MCF 10A (cell line): ENCODE results near the gene MAPT. TPM values are rescaled to one million over a fixed set of nuclear protein-coding genes. Genes with fewer than 3 reads are reported as not detected.

Experiments used
- BruUV-seq: library from RNA; stranded (reverse); fragments of 400-500 nt; replicated peaks from 2 replicates; lab custom pipeline; 2021; lab: Mats Ljungman, UMichigan
- CTCF ChIA-PET: fragments of 300-600 bp; sonication (Branson Sonifier 250); formaldehyde crosslinking; extraction: SDS; loops from one replicate; lab custom pipeline; 2021; ENCODE audit warnings: antibody characterized with exemption, inconsistent platforms; lab: Yijun Ruan, JAX
- POLR2A ChIA-PET: fragments of 300-600, 350-650 bp; sonication (Branson Sonifier 250); formaldehyde crosslinking; extraction: SDS; loops from one replicate; lab custom pipeline; 2020; ENCODE audit warnings: antibody characterized with exemption, inconsistent platforms; lab: Yijun Ruan, JAX
- DNase-seq: peaks from one replicate; pipeline ENCODE4 v3.0.0-alpha.2; 2018; ENCODE audit not compliant: unreplicated experiment
- H3K27ac Mint-ChIP-seq: one replicate; pipeline ENCODE4 v1.8.0; 2022; ENCODE audit warnings: mild to moderate bottlenecking, low read depth, mixed read lengths; ENCODE audit not compliant: unreplicated experiment
- H3K27me3 Mint-ChIP-seq: one replicate; pipeline ENCODE4 v1.8.0; 2022; ENCODE audit warnings: mixed read lengths; ENCODE audit not compliant: insufficient read depth, unreplicated experiment
- H3K36me3 Mint-ChIP-seq: one replicate; pipeline ENCODE4 v1.8.0; 2022; ENCODE audit warnings: mild to moderate bottlenecking, moderate library complexity, mixed read lengths; ENCODE audit not compliant: insufficient read depth, unreplicated experiment
- H3K4me1 Mint-ChIP-seq: one replicate; pipeline ENCODE4 v1.8.0; 2022; ENCODE audit warnings: mixed read lengths; ENCODE audit not compliant: insufficient read depth, unreplicated experiment
- H3K4me3 Mint-ChIP-seq: one replicate; pipeline ENCODE4 v1.8.0; 2022; ENCODE audit warnings: mild to moderate bottlenecking, moderate library complexity, mixed read lengths; ENCODE audit not compliant: unreplicated experiment
- H3K9me3 Mint-ChIP-seq: one replicate; pipeline ENCODE4 v1.8.0; 2022; ENCODE audit warnings: mixed read lengths; ENCODE audit not compliant: unreplicated experiment
- CTCF ChIP-seq: fragments of 200-600 bp; IDR thresholded peaks from one replicate; pipeline ENCODE4 v1.8.0; 2022; ENCODE audit warnings: antibody characterized with exemption, mild to moderate bottlenecking; ENCODE audit not compliant: unreplicated experiment
- intact Hi-C: fragments of 100-400 bp; cut with micrococcal nuclease; formaldehyde crosslinking; loops from 2 replicates; pipeline ENCODE4 v1.14.1; 2022
- total RNA-seq: library from RNA; stranded (reverse); gene quantifications from 2 replicates; pipeline ENCODE4 v1.2.3, GENCODE V29; 2022

MAPT gene
- total RNA-seq, 1 experiment from 2014 or later: 0.42 TPM

- DNase-seq: no peak
- Mint-ChIP-seq H3K4me1 (no peaks in the 10 kb centered on the region), H3K9me3 (no peaks in the 10 kb centered on the region), H3K27ac (no peak overlapping the region), H3K27me3 (no peaks in the 10 kb centered on the region), H3K4me3 (no peak overlapping the region), H3K36me3 (no peaks in the 10 kb centered on the region)
- intact Hi-C loops: no loop called here
- TF ChIP-seq CTCF: no peak
- ChIA-PET POLR2A (no interaction called here), CTCF (interaction anchor here (0.7 kb wide), 1 partner anchor 24 kb away, joined by 5 read pairs; no protein-coding TSS in a partner anchor)
- BruUV-seq: no TSS peak
Observed at GRCh38 chr17:45958307-45958706, 64.0 kb downstream of the MAPT start.

- DNase-seq: no peak
- Mint-ChIP-seq H3K36me3 (no peaks in the 10 kb centered on the region), H3K4me3 (no peak overlapping the region), H3K27ac (no peak overlapping the region), H3K4me1 (no peaks in the 10 kb centered on the region), H3K27me3 (no peaks in the 10 kb centered on the region), H3K9me3 (no peaks in the 10 kb centered on the region)
- POLR2A ChIA-PET: no interaction called here
- CTCF ChIA-PET: no interaction called here
- no peak for TF ChIP-seq CTCF
- no TSS peak for BruUV-seq
- intact Hi-C loops: no loop called here
Observed at GRCh38 chr17:45958994-45959665, 64.8 kb downstream of the MAPT start.

GRCh38 chr17:45960311-45960710, 66.0 kb downstream of the MAPT start:
- Mint-ChIP-seq H3K36me3 (no peaks in the 10 kb centered on the region), H3K27me3 (no peaks in the 10 kb centered on the region), H3K4me3 (no peak overlapping the region), H3K27ac (no peak overlapping the region), H3K9me3 (no peaks in the 10 kb centered on the region), H3K4me1 (no peaks in the 10 kb centered on the region)
- ChIA-PET POLR2A (interaction anchor here (0.6 to 1.2 kb wide), 3 partner anchors 9 to 253 kb away, joined by 3 read pairs; no protein-coding TSS in a partner anchor), CTCF (no interaction called here)
- intact Hi-C loops: no loop called here
- BruUV-seq: no TSS peak
- no peak for TF ChIP-seq CTCF
- no peak for DNase-seq

- TF ChIP-seq CTCF: no peak
- POLR2A ChIA-PET: interaction anchor here (0.6 to 1.2 kb wide), 4 partner anchors 12 to 314 kb away, joined by 3 to 4 read pairs (median 3); no protein-coding TSS in a partner anchor
- Mint-ChIP-seq H3K27me3 (peaks cover 7% of the 10 kb centered on the region), H3K27ac (no peak overlapping the region), H3K36me3 (no peaks in the 10 kb centered on the region), H3K4me1 (no peaks in the 10 kb centered on the region), H3K4me3 (no peak overlapping the region), H3K9me3 (no peaks in the 10 kb centered on the region)
- no TSS peak for BruUV-seq
- CTCF ChIA-PET: interaction anchor here (0.6 to 0.7 kb wide), 2 partner anchors 251 to 321 kb away, joined by 3 to 4 read pairs; no protein-coding TSS in a partner anchor
- intact Hi-C loops: no loop called here
- DNase-seq: no peak
Observed at GRCh38 chr17:45961206-45961605, 66.9 kb downstream of the MAPT start.
